HG03575 (cell line): ENCODE results near the gene TEKT1.
"Not testable (repeated sequence)": the region's sequence is repeated elsewhere in the genome, so short reads cannot be mapped to it uniquely, and the experiment has no call there.

Experiments used
- ATAC-seq: cut with Tn5 transposase; IDR thresholded peaks from one replicate; pipeline ENCODE4 v1.9.1; 2021; ENCODE audit not compliant: unreplicated experiment, insufficient number of reproducible peaks, low FRiP score; ENCODE audit errors: extremely low read depth

TEKT1 gene

DNA sequence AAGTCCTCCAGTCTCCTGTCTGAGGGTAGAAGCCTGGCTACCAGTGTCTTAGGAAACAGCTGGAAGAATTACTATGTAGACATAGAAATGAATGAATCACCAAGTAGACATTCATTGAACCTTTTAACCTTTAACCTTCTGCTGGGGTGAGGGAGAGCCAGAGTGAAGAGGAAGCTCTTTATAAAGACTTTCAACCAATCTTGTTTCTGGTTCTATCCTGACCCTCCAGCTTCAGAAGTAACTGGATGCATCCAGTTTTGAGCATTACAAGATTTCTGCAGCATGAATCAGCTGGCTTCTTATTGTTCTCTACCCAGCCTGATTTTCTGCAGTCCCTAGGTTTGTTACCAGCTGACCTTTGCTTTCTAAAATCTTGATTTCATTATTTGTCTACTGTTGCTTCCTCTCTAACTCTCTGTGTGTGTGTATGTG lies 8.5 kb downstream of the TEKT1 start:
- no peak for ATAC-seq

DNA sequence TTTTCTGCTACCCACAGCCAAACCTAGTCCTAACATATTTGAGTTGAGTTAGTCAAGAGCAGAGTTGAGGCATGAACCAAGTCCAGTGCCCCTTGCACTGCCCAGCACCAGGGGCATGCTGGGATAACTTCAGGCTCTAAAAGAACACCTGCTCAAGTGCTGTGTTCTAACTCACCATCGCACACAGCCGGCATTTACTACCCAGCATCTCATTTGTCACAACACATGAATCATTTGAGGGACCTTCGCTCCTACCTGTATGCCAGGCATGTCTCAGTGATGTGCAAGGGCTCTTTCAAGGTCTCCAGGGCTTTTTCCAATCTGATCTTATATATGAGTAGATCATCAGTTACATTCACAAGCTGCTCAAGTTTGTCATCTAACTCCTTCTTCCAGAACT lies 12.6 kb downstream of the TEKT1 start:
- ATAC-seq, result no peak

GRCh38 chr17:6816368-6816767 lies 15.2 kb downstream of the TEKT1 start:
- not testable (repeated sequence) for ATAC-seq

GRCh38 chr17:6815775-6816174 lies 15.8 kb downstream of the TEKT1 start:
- ATAC-seq, result no peak

DNA sequence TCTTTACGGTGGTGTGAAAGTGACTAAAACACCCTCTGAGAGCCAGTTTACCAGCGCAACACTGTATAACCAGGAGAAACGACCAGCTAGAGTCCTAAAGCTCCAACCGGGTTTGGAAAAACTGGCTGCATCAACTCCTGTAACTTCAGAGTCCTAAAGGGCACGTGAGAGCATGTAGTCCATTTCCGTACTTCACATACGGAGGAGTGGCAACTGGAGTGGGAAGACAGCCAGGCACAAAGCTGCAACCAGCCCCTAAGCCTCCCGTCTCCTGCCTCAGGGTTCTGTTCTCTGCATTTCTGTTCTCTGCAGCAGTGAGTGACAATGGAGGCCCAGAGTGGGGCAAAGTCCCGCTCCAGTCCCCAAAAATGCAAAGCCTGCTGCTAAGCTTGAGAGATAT lies 19.2 kb downstream of the TEKT1 start:
- ATAC-seq, result no peak

DNA sequence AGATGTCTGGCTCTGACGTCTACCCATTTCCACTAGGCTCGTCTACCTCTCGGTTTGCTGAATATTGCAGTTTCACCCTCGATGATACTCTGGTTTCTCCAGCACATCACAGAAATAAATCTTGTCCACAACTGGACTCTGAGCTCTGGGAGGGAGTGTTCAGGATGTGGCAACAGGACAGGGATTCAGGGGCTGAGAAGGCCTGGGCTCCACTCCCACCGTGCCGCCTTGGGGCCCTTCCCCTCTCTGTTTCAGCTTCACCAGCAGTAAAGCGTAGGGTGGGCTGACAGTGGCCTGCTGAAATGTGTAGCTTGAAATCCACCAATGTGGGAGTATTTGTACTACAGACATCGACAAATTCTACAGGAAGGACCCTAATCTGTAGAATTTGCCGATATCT lies 20.0 kb downstream of the TEKT1 start:
- no peak for ATAC-seq

DNA sequence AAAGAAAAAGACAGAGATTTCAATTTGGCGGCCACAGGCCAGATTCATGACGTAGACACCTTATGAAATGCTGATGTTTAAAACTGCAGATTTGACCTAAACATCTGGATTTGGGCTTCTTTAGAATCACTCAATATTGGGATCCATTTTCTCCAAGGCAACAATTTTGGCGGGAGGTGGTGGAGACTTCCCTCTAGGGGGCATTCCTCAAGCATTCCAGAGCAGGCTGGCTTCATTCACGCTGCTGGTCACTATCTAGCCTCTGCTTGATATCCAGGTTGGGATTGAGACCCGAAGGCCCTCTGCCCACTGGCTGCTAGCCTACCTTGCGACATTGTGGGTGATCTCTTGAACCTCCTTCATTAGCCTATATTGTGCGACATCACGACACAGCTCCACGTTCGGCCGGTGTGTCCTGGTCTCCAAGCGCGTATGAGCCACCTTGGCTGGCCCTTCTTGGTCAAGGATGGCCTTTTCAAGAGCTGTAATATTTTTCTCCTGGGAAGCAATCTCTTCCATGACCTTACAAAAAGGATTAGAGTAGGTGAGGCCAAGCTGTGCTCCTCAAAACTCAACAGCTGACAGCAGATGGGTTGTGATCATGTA lies 31.0 kb downstream of the TEKT1 start:
- ATAC-seq, result no peak

DNA sequence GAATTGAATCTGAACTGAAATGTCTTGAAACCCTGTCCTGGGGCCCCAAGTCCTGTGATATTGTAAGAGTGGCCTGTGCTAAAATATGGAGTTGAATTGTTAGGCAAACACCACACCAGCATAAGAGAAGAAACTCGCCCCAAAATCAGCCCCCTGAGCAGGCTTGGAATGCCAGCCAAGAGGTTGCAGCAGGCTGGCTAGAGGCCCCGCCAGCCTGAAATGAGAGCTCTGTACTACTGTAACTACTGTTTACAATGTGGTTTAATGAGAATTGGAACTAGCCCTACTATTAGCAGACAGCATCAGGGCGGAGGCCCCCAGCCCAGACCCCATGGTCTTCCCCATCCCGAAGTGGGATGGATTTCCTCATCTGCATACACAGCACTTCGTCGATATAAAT lies 31.8 kb downstream of the TEKT1 start:
- no peak for ATAC-seq

GRCh38 chr17:6797718-6798351 lies 33.7 kb downstream of the TEKT1 start:
- no peak for ATAC-seq

DNA sequence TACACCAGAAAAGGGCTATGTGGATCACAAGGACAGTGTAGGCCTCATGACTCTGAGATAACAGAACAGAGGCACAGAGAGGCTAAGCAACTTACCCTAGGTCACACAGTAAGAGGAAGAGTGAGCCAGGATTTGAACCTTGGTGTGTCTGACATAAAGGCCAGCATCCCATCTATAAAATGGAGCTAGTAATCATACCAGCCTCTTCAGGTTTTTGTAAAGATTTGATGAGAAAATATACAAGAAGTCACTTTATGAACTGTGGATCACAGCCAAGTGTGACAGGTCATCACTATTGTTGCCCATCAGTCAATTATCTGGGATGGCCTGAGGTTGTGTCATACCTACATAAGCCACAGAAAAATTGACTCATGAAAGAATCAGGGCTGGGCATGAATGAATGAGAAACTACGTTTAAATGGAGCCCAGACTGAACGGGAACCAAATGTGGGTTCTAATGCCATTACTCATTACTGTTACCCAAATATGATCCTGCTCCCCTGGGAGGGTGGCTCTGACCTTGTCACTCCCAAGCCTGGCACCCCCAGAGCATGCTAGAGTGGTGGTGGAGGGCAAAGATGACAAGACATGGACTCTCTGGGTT lies 34.5 kb downstream of the TEKT1 start:
- ATAC-seq, result no peak

- no peak for ATAC-seq
Measured at GRCh38 chr17:6796017-6796886, 35.3 kb downstream of the TEKT1 start.

DNA sequence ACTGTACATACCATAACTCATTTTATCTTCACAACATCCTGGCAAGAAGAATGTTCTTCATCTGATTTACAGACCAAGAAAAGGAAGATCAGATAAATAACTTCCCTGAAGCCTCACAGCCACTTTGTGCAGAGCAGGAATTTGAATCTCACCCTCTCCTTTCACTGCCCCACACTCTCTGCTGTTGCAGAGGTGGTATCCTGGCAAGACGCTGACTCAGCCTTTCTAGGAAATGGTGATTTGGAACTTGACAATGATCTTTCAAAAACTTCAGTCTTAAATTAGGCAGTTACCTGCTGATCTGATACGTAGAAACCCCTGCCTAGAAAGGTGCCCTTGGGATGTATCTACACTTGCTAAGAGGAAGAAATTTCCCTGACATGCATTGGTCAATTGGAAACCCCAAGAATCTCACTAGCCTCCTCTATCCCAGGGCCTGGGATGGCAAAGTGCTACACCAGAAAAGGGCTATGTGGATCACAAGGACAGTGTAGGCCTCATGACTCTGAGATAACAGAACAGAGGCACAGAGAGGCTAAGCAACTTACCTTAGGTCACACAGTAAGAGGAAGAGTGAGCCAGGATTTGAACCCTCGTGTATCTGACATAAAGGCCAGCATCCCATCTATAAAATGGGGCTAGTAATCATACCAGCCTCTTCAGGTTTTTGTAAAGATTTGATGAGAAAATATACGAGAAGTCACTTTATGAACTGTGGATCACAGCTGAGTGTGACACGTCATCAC lies 37.6 kb downstream of the TEKT1 start:
- no peak for ATAC-seq

DNA sequence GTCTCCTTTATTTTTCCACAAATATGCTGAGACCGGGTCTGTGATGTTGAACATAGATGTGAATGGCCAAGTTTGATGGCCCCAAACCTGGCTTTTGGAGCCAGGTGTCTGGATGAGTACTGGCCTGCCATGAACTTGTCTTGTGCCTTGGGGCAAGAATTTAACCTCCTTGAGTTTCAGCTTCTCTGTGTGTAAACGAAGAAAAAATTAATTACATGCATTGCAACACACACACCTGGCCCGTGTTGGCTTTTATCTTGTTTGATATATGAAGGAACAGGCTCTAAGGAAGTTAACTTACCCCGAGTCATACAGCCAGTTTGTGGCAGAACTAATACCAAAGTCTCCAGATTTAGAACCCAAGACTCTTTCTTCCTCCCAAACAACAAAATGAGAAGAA lies 42.4 kb downstream of the TEKT1 start:
- no peak for ATAC-seq

DNA sequence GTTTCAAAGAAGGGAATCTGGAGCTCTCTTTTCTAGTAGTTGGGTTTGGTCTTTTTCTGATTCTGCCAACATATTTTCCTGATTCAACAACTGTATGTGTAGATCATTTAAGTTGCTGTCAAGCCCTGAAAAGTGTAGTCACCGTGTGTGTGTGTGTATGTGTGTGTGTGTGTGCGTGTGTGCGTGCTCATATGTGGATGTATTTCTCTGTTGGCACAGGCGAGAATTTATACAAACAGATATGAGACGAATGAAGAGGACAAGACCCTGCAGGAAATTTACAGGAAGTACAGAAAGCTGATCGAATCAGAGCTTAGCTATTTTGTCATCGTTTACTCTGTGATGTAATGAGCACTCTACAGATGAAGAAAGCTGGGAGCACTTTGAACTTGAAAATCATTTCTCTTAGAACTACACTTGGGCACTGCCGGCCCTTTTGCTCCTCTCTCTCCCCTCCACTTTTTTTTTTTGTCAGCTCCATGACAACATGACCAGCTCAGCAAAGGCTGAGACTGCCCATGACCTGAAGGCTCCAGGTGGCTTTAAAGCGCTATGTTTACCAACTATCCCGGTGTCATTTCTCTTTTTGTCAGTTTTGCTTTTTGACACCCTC lies 44.3 kb downstream of the TEKT1 start:
- ATAC-seq, result no peak

DNA sequence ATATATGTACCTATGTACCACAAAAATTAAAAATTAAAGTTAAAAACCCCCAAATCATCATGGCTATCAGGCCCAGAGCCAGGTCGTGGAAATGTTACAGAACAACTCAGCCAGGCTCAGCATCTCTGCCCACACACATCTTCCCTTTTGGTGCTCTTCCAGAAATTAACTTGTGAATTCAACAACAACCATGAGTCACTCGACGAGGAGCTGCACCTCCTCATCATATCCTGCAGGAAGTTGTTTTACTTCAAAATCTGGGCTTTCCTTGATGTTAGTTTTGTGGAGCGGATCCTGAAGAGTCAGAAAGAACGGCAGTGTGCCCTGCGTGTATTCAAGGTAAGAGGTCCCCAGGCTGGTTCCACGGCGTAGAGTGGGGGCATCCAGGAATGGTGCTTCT lies 44.9 kb downstream of the TEKT1 start:
- no peak for ATAC-seq

- no peak for ATAC-seq
Measured at GRCh38 chr17:6782244-6782643, 49.3 kb downstream of the TEKT1 start.

GRCh38 chr17:6780886-6781285 lies 50.6 kb downstream of the TEKT1 start:
- ATAC-seq, result no peak

- no peak for ATAC-seq
Measured at GRCh38 chr17:6780001-6780400, 51.5 kb downstream of the TEKT1 start.

DNA sequence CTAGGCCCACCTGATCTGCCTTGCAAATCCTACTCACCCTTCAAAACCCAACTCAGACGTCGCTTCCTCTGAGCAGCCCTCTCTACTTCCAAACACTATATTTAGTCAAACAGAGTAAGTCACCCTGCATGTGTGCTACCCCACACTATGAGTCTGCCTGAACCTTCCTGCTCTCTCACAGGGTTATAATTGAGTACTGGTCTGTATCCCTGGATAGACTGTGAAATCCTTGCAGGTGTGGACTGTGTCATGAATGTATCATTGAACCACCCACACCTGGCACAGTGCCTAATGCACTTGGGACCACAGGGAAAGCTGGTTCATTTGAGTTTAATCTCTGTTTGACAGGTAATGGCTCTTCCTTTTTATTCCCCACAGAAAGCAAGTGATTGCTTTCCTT lies 52.1 kb downstream of the TEKT1 start:
- ATAC-seq, result no peak
